ENCODE data around the gene IPCEF1. TPM values are rescaled to one million over a fixed set of nuclear protein-coding genes. Genes with fewer than 3 reads are reported as not detected.

IPCEF1 gene
- total RNA-seq, 1 donor from 2014 or later, result not detected

GRCh38 chr6:154367336-154367735 lies 10.7 kb upstream of the IPCEF1 start:
- Mint-ChIP-seq H3K4me3 (ENCODE audit: unreplicated experiment) (no peak overlapping the region), H3K27ac (ENCODE audit: unreplicated experiment) (no peak overlapping the region), H3K27me3 (ENCODE audit: low read depth) (no peaks in the 10 kb centered on the region), H3K4me1 (ENCODE audit: low read depth) (peaks cover 6% of the 10 kb centered on the region), H3K36me3 (ENCODE audit: low read depth) (no peaks in the 10 kb centered on the region), H3K9me3 (ENCODE audit: low read depth) (no peaks in the 10 kb centered on the region)
- no peak for TF ChIP-seq CTCF (IDR thresholded peaks at IDR 0.05)
- DNase-seq (ENCODE audit: low spot score), result no peak

DNA sequence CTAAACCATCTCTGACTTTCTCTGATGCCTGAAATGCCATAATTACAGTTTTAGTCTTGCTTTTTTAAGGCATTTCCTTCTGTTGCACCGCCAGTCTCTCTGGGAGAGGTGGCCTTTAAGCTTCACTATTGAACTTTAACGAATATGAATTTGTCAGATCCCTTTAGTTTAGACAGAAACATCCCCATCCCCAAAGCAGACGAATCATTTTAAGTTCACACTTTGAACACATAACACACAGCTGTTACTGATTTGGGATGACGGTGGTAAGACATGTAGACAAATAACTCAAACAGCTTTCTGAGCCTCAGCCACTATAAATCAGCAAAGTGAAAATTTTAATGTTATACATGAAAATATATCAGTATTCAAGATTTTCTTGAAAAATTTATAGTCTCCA lies 7.2 kb upstream of the IPCEF1 start:
- TF ChIP-seq CTCF (IDR thresholded peaks at IDR 0.05), result no peak
- no peak overlapping the region for H3K27ac Mint-ChIP-seq (ENCODE audit: unreplicated experiment)
- no peaks in the 10 kb centered on the region for H3K27me3 Mint-ChIP-seq (ENCODE audit: low read depth)
- no peaks in the 10 kb centered on the region for H3K9me3 Mint-ChIP-seq (ENCODE audit: low read depth)
- no peak overlapping the region for H3K4me3 Mint-ChIP-seq (ENCODE audit: unreplicated experiment)
- DNase-seq (ENCODE audit: low spot score), result no peak
- no peaks in the 10 kb centered on the region for H3K4me1 Mint-ChIP-seq (ENCODE audit: low read depth)
- H3K36me3 Mint-ChIP-seq (ENCODE audit: low read depth), result no peaks in the 10 kb centered on the region

- H3K36me3 Mint-ChIP-seq (ENCODE audit: low read depth), result no peaks in the 10 kb centered on the region
- H3K4me3 Mint-ChIP-seq (ENCODE audit: unreplicated experiment), result no peak overlapping the region
- H3K27me3 Mint-ChIP-seq (ENCODE audit: low read depth), result no peaks in the 10 kb centered on the region
- no peaks in the 10 kb centered on the region for H3K9me3 Mint-ChIP-seq (ENCODE audit: low read depth)
- H3K27ac Mint-ChIP-seq (ENCODE audit: unreplicated experiment), result no peak overlapping the region
- no peak for DNase-seq (ENCODE audit: low spot score)
- no peaks in the 10 kb centered on the region for H3K4me1 Mint-ChIP-seq (ENCODE audit: low read depth)
- no peak for TF ChIP-seq CTCF (IDR thresholded peaks at IDR 0.05)
Observed at GRCh38 chr6:154361476-154361875, 4.9 kb upstream of the IPCEF1 start.

DNA sequence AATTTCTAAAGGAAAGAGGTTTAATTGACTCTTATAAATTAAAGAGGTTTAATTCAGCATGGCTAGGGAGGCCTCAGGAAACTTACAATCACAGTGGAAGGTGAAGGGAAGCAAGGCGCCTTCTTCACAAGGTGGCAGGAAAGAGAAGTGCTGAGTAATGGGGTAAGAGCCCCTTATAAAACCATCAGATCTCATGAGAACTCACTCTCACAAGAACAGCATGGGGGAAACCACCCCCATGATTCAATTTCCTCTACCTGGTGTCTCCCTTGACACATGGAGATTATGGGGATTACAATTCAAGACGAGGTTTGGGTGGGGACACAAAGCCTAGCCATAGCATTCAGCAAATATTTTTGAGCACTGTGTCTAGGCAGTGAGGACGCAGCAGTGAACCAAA lies 3.9 kb upstream of the IPCEF1 start:
- Mint-ChIP-seq H3K4me1 (ENCODE audit: low read depth) (no peaks in the 10 kb centered on the region), H3K9me3 (ENCODE audit: low read depth) (no peaks in the 10 kb centered on the region), H3K36me3 (ENCODE audit: low read depth) (no peaks in the 10 kb centered on the region), H3K4me3 (ENCODE audit: unreplicated experiment) (no peak overlapping the region), H3K27me3 (ENCODE audit: low read depth) (no peaks in the 10 kb centered on the region), H3K27ac (ENCODE audit: unreplicated experiment) (no peak overlapping the region)
- DNase-seq (ENCODE audit: low spot score), result no peak
- no peak for TF ChIP-seq CTCF (IDR thresholded peaks at IDR 0.05)

DNA sequence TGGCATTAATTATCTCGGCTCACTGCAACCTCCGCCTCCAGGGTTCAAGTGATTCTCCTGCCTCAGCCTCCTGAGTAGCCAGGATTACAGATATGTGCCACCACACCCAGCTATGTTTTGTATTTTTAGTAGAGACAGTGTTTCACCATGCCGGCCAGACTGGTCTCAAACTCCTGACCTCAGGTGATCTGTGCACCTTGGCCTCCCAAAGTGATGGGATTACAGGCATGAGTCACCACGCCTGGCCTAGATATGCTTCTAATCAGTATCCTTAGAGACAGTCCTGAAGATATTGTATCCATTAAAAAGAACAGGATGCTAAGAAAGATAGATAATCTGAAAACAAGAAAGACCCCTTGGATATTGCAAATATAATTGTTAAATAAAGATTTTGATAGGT lies 3.1 kb upstream of the IPCEF1 start:
- Mint-ChIP-seq H3K4me1 (ENCODE audit: low read depth) (peaks cover 5% of the 10 kb centered on the region), H3K4me3 (ENCODE audit: unreplicated experiment) (no peak overlapping the region), H3K9me3 (ENCODE audit: low read depth) (no peaks in the 10 kb centered on the region), H3K36me3 (ENCODE audit: low read depth) (no peaks in the 10 kb centered on the region), H3K27me3 (ENCODE audit: low read depth) (no peaks in the 10 kb centered on the region), H3K27ac (ENCODE audit: unreplicated experiment) (no peak overlapping the region)
- TF ChIP-seq CTCF (IDR thresholded peaks at IDR 0.05), result no peak
- no peak for DNase-seq (ENCODE audit: low spot score)
